ENCODE measurements around the gene PARVA. TPM values are rescaled to one million over a fixed set of nuclear protein-coding genes. Genes with fewer than 3 reads are reported as not detected.
A peak's percentile ranks its signal among the peaks of the same experiment; 100 is the strongest.

Gene PARVA
- total RNA-seq, 1 donor from 2014 or later: 75.4 TPM

DNA sequence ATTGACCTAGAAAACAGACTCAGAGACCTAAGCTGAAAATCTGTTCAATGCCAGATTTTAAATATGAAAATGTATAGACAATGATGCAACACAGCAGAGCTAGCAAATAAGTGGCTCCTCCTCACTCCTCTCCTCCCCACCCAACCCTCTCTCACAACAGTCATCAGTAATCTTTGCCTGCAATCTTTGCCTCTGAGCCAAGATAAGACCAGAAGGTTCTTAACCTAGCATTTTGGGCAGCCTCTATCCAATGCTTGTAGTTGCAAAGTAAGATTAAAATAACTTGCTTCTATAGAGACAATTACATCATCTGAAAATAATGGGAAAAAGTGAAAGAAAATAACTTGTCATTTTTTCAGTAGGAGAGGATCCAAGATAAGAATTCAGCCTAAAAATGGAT is 117.3 kb downstream of the PARVA start:
- no peak for TF ChIP-seq CTCF (IDR thresholded peaks at IDR 0.05; ENCODE audit: borderline replicate concordance)

DNA sequence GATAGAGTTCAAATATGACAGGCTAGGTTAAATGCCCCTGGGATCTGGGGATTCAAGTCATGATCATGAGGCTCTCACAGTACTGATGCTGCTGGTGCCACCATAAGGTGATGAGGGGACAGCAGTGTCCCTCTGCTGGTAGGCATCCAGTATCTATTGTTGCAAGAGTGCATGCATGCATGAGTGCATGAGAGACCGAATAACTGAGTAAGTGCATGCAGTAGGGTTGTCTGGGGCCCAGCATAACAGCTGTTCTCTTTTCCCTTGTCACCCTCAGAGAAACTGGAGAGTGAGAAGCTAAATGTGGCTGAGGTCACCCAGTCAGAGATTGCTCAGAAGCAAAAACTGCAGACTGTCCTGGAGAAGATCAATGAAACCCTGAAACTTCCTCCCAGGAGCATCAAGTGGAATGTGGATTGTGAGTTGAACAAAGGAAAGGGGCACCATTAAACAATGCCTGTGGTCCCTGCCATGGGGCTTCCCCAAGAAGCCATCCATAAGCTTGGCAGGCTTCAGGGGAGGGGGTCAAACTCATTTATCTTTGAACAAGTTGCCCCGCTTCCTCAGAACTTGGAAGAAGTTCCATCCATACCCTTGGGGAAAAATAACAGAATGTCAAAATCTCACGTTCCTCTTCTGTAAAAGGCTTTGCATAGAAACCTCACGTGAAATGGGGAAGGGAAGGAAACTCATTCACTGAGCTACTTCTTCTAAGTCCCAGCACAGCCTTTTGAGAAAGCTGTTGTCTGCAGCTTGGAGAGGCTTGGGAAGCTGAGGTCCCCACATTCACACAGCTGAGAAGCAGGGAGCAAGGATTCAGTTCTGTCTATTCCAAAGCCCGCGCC is 119.0 kb downstream of the PARVA start:
- Histone ChIP-seq H3K4me1 (peaks cover 18% of the 10 kb centered on the region), H3K27ac (replicated peaks) (no peak overlapping the region), H3K4me3 (no peak overlapping the region), H3K27me3 (ENCODE audit: low read depth) (no peaks in the 10 kb centered on the region), H3K9me3 (replicated peaks) (no peaks in the 10 kb centered on the region), H3K36me3 (peaks cover 45% of the 10 kb centered on the region)
- intact Hi-C loops (cut with micrococcal nuclease): no loop called here
- peak; percentile 36 for TF ChIP-seq CTCF (IDR thresholded peaks at IDR 0.05; ENCODE audit: borderline replicate concordance)
- DNase-seq: no peak

More for the DNA sequence above, 117.3 kb downstream of the PARVA start:
- peaks cover 2% of the 10 kb centered on the region for H3K9me3 ChIP-seq (replicated peaks)
- H3K36me3 ChIP-seq: peaks cover 35% of the 10 kb centered on the region
- peaks cover 15% of the 10 kb centered on the region for H3K4me1 ChIP-seq
- no peak overlapping the region for H3K27ac ChIP-seq (replicated peaks)
- intact Hi-C loops (cut with micrococcal nuclease): no loop called here
- no peak for DNase-seq
- H3K4me3 ChIP-seq: no peak overlapping the region
- no peaks in the 10 kb centered on the region for H3K27me3 ChIP-seq (ENCODE audit: low read depth)

- H3K36me3 ChIP-seq: peaks cover 45% of the 10 kb centered on the region
- no peak for TF ChIP-seq CTCF (IDR thresholded peaks at IDR 0.05; ENCODE audit: borderline replicate concordance)
- no peak overlapping the region for H3K4me3 ChIP-seq
- H3K27me3 ChIP-seq (ENCODE audit: low read depth): no peaks in the 10 kb centered on the region
- no peak for DNase-seq
- intact Hi-C loops (cut with micrococcal nuclease): no loop called here
- H3K4me1 ChIP-seq: peaks cover 28% of the 10 kb centered on the region
- no peak overlapping the region for H3K27ac ChIP-seq (replicated peaks)
- no peaks in the 10 kb centered on the region for H3K9me3 ChIP-seq (replicated peaks)
Observed at GRCh38 chr11:12497431-12497830, 120.1 kb downstream of the PARVA start.

GRCh38 chr11:12499071-12499470 is 121.7 kb downstream of the PARVA start:
- no peak overlapping the region for H3K27ac ChIP-seq (replicated peaks)
- no peaks in the 10 kb centered on the region for H3K27me3 ChIP-seq (ENCODE audit: low read depth)
- no peak for TF ChIP-seq CTCF (IDR thresholded peaks at IDR 0.05; ENCODE audit: borderline replicate concordance)
- no peak overlapping the region for H3K4me3 ChIP-seq
- no peaks in the 10 kb centered on the region for H3K9me3 ChIP-seq (replicated peaks)
- peaks cover 48% of the 10 kb centered on the region for H3K36me3 ChIP-seq
- DNase-seq: no peak
- intact Hi-C loops (cut with micrococcal nuclease): no loop called here
- H3K4me1 ChIP-seq: peaks cover 43% of the 10 kb centered on the region

DNA sequence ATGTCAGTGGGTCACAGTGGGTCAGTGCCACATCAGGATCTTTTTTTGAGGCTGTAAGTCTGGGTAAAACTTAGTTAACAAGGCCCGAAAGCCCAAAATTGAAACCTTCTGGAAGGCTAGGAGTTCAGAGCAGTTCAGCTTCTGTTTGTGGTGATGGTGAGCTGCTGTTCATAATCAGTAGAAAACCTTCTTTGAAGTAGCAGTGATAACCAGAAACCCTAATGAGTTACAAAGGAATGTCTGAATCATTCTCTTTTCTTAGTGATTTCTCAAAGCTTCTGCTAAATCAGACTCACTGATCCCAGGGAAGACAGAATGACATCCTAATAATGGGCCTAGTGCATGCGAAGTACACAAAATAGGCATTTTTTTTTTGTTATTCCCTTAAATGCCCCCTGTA is 124.7 kb downstream of the PARVA start:
- Histone ChIP-seq H3K36me3 (peaks cover 39% of the 10 kb centered on the region), H3K27ac (replicated peaks) (no peak overlapping the region), H3K4me3 (no peak overlapping the region), H3K9me3 (replicated peaks) (no peaks in the 10 kb centered on the region), H3K4me1 (peaks cover 34% of the 10 kb centered on the region), H3K27me3 (ENCODE audit: low read depth) (no peaks in the 10 kb centered on the region)
- TF ChIP-seq CTCF (IDR thresholded peaks at IDR 0.05; ENCODE audit: borderline replicate concordance): no peak
- intact Hi-C loops (cut with micrococcal nuclease): no loop called here
- no peak for DNase-seq
